Fibroblast of the aortic adventitia (primary cell): ENCODE data around the gene ACE. TPM values are rescaled to one million over a fixed set of nuclear protein-coding genes. Genes with fewer than 3 reads are reported as not detected.

Source experiments
- DNase-seq: peaks from one replicate; pipeline ENCODE4 v3.0.0-alpha.2; 2010; ENCODE audit warnings: low read depth
- H3K4me3 ChIP-seq: 2 replicates; pipeline ENCODE4 v1.5.1; 2011; ENCODE audit warnings: low read depth, mild to moderate bottlenecking, control low read depth, low read length, moderate library complexity
- CTCF ChIP-seq: IDR thresholded peaks from 2 replicates; pipeline ENCODE4 v1.5.1; 2011; ENCODE audit warnings: mild to moderate bottlenecking, low read length, control low read depth, inconsistent platforms; ENCODE audit not compliant: insufficient read depth
- total RNA-seq: library from RNA; depleted of rRNA; stranded (reverse); fragments of >200 nt; gene quantifications from 2 replicates; pipeline ENCODE4 v1.2.3, GENCODE V29; 2012; ENCODE audit warnings: low replicate concordance

Gene ACE
- total RNA-seq, 1 donor, result 24.3 TPM

- peak; percentile 95 for TF ChIP-seq CTCF
- H3K4me3 ChIP-seq, result no peak overlapping the region
- DNase-seq, result peak; percentile 95
Measured at GRCh38 chr17:63478814-63479494, 2.1 kb downstream of the ACE start.

GRCh38 chr17:63479495-63480184 lies 2.8 kb downstream of the ACE start:
- TF ChIP-seq CTCF, result no peak
- no peak for DNase-seq
- no peak overlapping the region for H3K4me3 ChIP-seq

GRCh38 chr17:63480192-63480784 lies 3.4 kb downstream of the ACE start:
- no peak for TF ChIP-seq CTCF
- DNase-seq, result no peak
- H3K4me3 ChIP-seq, result no peak overlapping the region

GRCh38 chr17:63480826-63481487 lies 4.1 kb downstream of the ACE start:
- no peak overlapping the region for H3K4me3 ChIP-seq
- TF ChIP-seq CTCF, result no peak
- DNase-seq, result no peak

GRCh38 chr17:63481488-63481870 lies 4.6 kb downstream of the ACE start:
- H3K4me3 ChIP-seq, result no peak overlapping the region
- no peak for DNase-seq

More at GRCh38 chr17:63481488-63481870, 4.6 kb downstream of the ACE start:
- TF ChIP-seq CTCF, result no peak
